ENCODE measurements around the gene SLC6A13.

SLC6A13 gene

DNA sequence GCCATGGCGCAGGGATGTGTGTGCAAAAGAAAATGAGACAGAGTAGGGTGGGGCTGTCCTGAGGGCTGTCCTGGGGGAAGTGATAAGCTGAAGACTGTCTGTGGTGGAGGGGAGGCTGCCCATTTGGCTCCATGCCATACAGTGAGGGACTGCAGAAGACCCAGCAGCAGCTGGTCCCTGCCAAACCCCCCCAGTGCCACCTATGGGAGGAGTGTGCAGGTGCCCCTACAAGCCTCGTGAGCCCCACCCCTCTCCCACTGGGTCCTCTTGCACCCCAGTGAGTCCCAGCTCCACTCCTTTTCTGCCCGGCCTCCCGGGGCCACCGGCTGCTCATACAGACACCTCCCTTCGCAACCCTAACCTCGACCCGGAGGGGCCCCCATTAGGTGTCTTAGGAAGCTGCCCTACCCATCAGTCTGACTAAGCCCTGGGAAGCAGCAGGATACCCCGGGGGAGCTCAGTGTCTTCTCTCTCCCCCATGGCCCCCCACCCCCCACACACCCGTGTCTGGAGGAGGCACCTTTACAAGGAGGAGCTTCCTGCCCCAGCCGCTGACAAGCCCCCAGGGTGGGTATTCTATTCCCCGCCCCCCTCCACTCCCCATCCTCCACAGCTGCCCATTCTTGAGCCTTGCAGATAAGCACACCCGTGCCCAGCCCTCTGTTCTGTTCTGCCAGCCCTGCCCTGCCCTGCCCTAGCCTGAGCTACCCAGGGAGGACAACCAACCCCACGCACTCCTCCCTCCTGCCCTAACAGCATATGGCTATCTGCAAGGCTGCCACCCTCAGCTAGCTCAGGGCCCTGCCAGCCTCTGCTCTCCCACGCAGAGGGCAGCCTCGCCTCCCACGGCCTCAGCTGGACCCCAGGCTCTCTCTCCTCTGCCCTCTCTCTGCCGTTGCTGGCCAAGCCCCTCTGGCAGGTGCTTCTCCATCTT, 90.6 kb downstream of the SLC6A13 start:
- no peak for ATAC-seq
- TF ChIP-seq ARNTL (CRISPR knock-in tag; IDR thresholded peaks at IDR 0.05; ENCODE audit: borderline replicate concordance, low read depth) (no peak), ZNF565 (CRISPR knock-in tag; conservative IDR thresholded peaks at IDR 0.05; ENCODE audit: low read depth) (no peak), ESRRG (CRISPR knock-in tag; IDR thresholded peaks at IDR 0.05) (no peak), PATZ1 (CRISPR knock-in tag; IDR thresholded peaks at IDR 0.05; ENCODE audit: borderline replicate concordance) (no peak), TOX (CRISPR knock-in tag; IDR thresholded peaks at IDR 0.05; ENCODE audit: borderline replicate concordance) (no peak), ISL1 (CRISPR knock-in tag; IDR thresholded peaks at IDR 0.05) (no peak), ZC3H10 (CRISPR knock-in tag; IDR thresholded peaks at IDR 0.05) (no peak), CREB5 (CRISPR knock-in tag; IDR thresholded peaks at IDR 0.05; ENCODE audit: low read depth) (no peak), BACH2 (CRISPR knock-in tag; IDR thresholded peaks at IDR 0.05; ENCODE audit: borderline replicate concordance) (no peak), TCF4 (CRISPR knock-in tag; IDR thresholded peaks at IDR 0.05; ENCODE audit: borderline replicate concordance) (no peak), SNAI2 (CRISPR knock-in tag; IDR thresholded peaks at IDR 0.05) (no peak), PPARA (CRISPR knock-in tag; IDR thresholded peaks at IDR 0.05; ENCODE audit: borderline replicate concordance) (no peak)
- TF ChIP-seq, protein P1, sequence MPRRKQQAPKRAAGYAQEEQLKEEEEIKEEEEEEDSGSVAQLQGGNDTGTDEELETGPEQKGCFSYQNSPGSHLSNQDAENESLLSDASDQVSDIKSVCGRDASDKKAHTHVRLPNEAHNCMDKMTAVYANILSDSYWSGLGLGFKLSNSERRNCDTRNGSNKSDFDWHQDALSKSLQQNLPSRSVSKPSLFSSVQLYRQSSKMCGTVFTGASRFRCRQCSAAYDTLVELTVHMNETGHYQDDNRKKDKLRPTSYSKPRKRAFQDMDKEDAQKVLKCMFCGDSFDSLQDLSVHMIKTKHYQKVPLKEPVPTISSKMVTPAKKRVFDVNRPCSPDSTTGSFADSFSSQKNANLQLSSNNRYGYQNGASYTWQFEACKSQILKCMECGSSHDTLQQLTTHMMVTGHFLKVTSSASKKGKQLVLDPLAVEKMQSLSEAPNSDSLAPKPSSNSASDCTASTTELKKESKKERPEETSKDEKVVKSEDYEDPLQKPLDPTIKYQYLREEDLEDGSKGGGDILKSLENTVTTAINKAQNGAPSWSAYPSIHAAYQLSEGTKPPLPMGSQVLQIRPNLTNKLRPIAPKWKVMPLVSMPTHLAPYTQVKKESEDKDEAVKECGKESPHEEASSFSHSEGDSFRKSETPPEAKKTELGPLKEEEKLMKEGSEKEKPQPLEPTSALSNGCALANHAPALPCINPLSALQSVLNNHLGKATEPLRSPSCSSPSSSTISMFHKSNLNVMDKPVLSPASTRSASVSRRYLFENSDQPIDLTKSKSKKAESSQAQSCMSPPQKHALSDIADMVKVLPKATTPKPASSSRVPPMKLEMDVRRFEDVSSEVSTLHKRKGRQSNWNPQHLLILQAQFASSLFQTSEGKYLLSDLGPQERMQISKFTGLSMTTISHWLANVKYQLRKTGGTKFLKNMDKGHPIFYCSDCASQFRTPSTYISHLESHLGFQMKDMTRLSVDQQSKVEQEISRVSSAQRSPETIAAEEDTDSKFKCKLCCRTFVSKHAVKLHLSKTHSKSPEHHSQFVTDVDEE (CRISPR knock-in tag; IDR thresholded peaks at IDR 0.05) = no peak
- TF ChIP-seq, protein P2, sequence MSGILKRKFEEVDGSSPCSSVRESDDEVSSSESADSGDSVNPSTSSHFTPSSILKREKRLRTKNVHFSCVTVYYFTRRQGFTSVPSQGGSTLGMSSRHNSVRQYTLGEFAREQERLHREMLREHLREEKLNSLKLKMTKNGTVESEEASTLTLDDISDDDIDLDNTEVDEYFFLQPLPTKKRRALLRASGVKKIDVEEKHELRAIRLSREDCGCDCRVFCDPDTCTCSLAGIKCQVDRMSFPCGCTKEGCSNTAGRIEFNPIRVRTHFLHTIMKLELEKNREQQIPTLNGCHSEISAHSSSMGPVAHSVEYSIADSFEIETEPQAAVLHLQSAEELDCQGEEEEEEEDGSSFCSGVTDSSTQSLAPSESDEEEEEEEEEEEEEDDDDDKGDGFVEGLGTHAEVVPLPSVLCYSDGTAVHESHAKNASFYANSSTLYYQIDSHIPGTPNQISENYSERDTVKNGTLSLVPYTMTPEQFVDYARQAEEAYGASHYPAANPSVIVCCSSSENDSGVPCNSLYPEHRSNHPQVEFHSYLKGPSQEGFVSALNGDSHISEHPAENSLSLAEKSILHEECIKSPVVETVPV (CRISPR knock-in tag; IDR thresholded peaks at IDR 0.05) = no peak
- TF ChIP-seq, protein P3, sequence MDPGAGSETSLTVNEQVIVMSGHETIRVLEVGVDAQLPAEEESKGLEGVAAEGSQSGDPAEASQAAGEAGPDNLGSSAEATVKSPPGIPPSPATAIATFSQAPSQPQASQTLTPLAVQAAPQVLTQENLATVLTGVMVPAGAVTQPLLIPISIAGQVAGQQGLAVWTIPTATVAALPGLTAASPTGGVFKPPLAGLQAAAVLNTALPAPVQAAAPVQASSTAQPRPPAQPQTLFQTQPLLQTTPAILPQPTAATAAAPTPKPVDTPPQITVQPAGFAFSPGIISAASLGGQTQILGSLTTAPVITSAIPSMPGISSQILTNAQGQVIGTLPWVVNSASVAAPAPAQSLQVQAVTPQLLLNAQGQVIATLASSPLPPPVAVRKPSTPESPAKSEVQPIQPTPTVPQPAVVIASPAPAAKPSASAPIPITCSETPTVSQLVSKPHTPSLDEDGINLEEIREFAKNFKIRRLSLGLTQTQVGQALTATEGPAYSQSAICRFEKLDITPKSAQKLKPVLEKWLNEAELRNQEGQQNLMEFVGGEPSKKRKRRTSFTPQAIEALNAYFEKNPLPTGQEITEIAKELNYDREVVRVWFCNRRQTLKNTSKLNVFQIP (CRISPR knock-in tag; IDR thresholded peaks at IDR 0.05; ENCODE audit: borderline replicate concordance, low read depth) = no peak

GRCh38 chr12:171276-171675, 91.4 kb downstream of the SLC6A13 start:
- no peak for TF ChIP-seq PPARA (CRISPR knock-in tag; IDR thresholded peaks at IDR 0.05; ENCODE audit: borderline replicate concordance)
- no peak for TF ChIP-seq OSR1 (CRISPR knock-in tag; IDR thresholded peaks at IDR 0.05)
- TF ChIP-seq TOX (CRISPR knock-in tag; IDR thresholded peaks at IDR 0.05; ENCODE audit: borderline replicate concordance) = no peak
- TF ChIP-seq, protein P2 (CRISPR knock-in tag; IDR thresholded peaks at IDR 0.05) = no peak
- no peak for TF ChIP-seq GLIS3 (CRISPR knock-in tag; IDR thresholded peaks at IDR 0.05)
- ATAC-seq = no peak

Data from SK-N-SH treated with all-trans-retinoic acid at 6 μM for 48 hours (cell line).